HCT116 (cell line): ENCODE results near the gene UNC93B1. TPM values are rescaled to one million over a fixed set of nuclear protein-coding genes. Genes with fewer than 3 reads are reported as not detected.

ENCODE experiments used
- ATAC-seq: fragments of 200-7000 bp; cut with Tn5 transposase; 2 replicates; pipeline ENCODE4 v1.9.1; 2020; ENCODE audit warnings: mild to moderate bottlenecking, moderate library complexity
- BruUV-seq: library from RNA; stranded (reverse); fragments of 400-500 nt; replicated peaks from 2 replicates; lab custom pipeline; 2021; lab: Mats Ljungman, UMichigan
- CTCF ChIA-PET: fragments of 300-600 bp; sonication (Branson Sonifier 250); formaldehyde crosslinking; loops from one replicate; lab custom pipeline; 2021; ENCODE audit warnings: antibody characterized with exemption; lab: Charles Lee
- POLR2A ChIA-PET: fragments of 300-600, 350-600 bp; sonication (Branson Sonifier 250); formaldehyde crosslinking; loops from one replicate; lab custom pipeline; 2021; ENCODE audit warnings: antibody characterized with exemption; lab: Charles Lee
- RAD21 ChIA-PET, 2 experiments: fragments of 300-600 bp; sonication (Branson Sonifier 250); formaldehyde crosslinking; loops; one replicate each; lab custom pipeline; 2023; ENCODE audit warnings: low total read pairs in 2 of 2; ENCODE audit not compliant: uncharacterized antibody in 2 of 2, unreplicated experiment in 2 of 2, low non-redundant PET in 1 of 2; lab: Charles Lee
- DNase-seq: peaks from one replicate; pipeline ENCODE4 v3.0.0-alpha.2; 2010; ENCODE audit warnings: low read depth, low spot score
- H2AFZ ChIP-seq: fragments of 200-600 bp; shearing (Covaris generic), sonication (generic); 2 replicates; pipeline ENCODE4 v1.6.1; 2017; ENCODE audit warnings: low read depth, mixed run types, mixed read lengths, antibody characterized with exemption, low read length; ENCODE audit not compliant: poor library complexity, severe bottlenecking
- H3K27ac ChIP-seq: 2 replicates; pipeline ENCODE4 v1.5.1; 2012; ENCODE audit warnings: low read depth, low read length
- H3K27me3 ChIP-seq: fragments of 200-600 bp; sonication (generic); 2 replicates; pipeline ENCODE4 v1.6.1; 2016; ENCODE audit warnings: mixed run types, low read length, mixed read lengths; ENCODE audit not compliant: insufficient read depth
- H3K36me3 ChIP-seq, 2 experiments: fragments of 200-500 bp in 1 of 2; fragments of 200-600 bp in 1 of 2; sonication (Bioruptor generic) in 1 of 2; sonication (generic) in 1 of 2; 2 replicates each; pipeline versions ENCODE4 v1.5.1 to v1.6.1; 2014 to 2016; ENCODE audit warnings: low read length in 2 of 2, inconsistent platforms in 1 of 2, mixed read lengths in 1 of 2, mixed run types in 1 of 2; ENCODE audit not compliant: insufficient read depth in 2 of 2, control insufficient read depth in 1 of 2
- H3K4me1 ChIP-seq, 2 experiments: fragments of 200-600 bp in 1 of 2; sonication (generic) in 1 of 2; 2 replicates each; pipeline versions ENCODE4 v1.5.1 to v1.6.1; 2012 to 2017; ENCODE audit warnings: low read length in 2 of 2, inconsistent platforms in 1 of 2, mild to moderate bottlenecking in 1 of 2, mixed read lengths in 1 of 2, mixed run types in 1 of 2, moderate library complexity in 1 of 2; ENCODE audit not compliant: insufficient read depth in 2 of 2, control insufficient read depth in 1 of 2
- H3K4me2 ChIP-seq: fragments of 200-600 bp; sonication (generic); 2 replicates; pipeline ENCODE4 v1.6.1; 2017; ENCODE audit warnings: mixed run types, low read length, mixed read lengths
- H3K4me3 ChIP-seq, 2 experiments: fragments of 200-600 bp in 1 of 2; sonication (generic) in 1 of 2; replicated peaks in 1 of 2; 2 replicates each; pipeline ENCODE4 v1.5.1; 2011 to 2016; ENCODE audit warnings: low read length in 2 of 2, control low read depth in 1 of 2, low read depth in 1 of 2, mild to moderate bottlenecking in 1 of 2, mixed read lengths in 1 of 2, mixed run types in 1 of 2
- H3K79me2 ChIP-seq: fragments of 200-600 bp; sonication (generic); 2 replicates; pipeline ENCODE4 v1.6.1; 2017; ENCODE audit warnings: mild to moderate bottlenecking, mixed run types, low read length, moderate library complexity, mixed read lengths; ENCODE audit not compliant: insufficient read depth
- H3K9ac ChIP-seq: fragments of 200-600 bp; sonication (generic); 2 replicates; pipeline ENCODE4 v1.6.1; 2016; ENCODE audit warnings: low read length, mixed read lengths
- H3K9me2 ChIP-seq: fragments of 200-600 bp; sonication (generic), shearing (Covaris generic); 2 replicates; pipeline ENCODE4 v1.6.1; 2017; ENCODE audit warnings: mixed run types, mild to moderate bottlenecking, moderate library complexity; ENCODE audit not compliant: insufficient read depth
- H3K9me3 ChIP-seq, 2 experiments: fragments of 200-500 bp in 1 of 2; fragments of 200-600 bp in 1 of 2; sonication (Bioruptor generic) in 1 of 2; sonication (generic) in 1 of 2; 2 replicates each; pipeline ENCODE4 v1.6.1; 2014 to 2017; ENCODE audit warnings: low read length in 2 of 2, mixed read lengths in 2 of 2, inconsistent platforms in 1 of 2, low read depth in 1 of 2, mild to moderate bottlenecking in 1 of 2, mixed run types in 1 of 2, moderate library complexity in 1 of 2; ENCODE audit not compliant: control insufficient read depth in 1 of 2, insufficient read depth in 1 of 2
- H4K20me1 ChIP-seq: fragments of 200-600 bp; sonication (generic), shearing (Covaris generic); 2 replicates; pipeline ENCODE4 v1.6.1; 2017; ENCODE audit warnings: mixed run types, mild to moderate bottlenecking, moderate library complexity; ENCODE audit not compliant: insufficient read depth
- CEBPB ChIP-seq: IDR thresholded peaks from 2 replicates; pipeline ENCODE4 v1.6.1; 2012; ENCODE audit warnings: low read depth
- CTCF ChIP-seq, 3 experiments: fragments of 200-600 bp in 1 of 3; sonication (generic) in 1 of 3; IDR thresholded peaks in 2 of 3; conservative IDR thresholded peaks in 1 of 3; 2 replicates each; pipeline ENCODE4 v1.5.1; 2012 to 2017; ENCODE audit warnings: low read depth in 2 of 3, low read length in 2 of 3, antibody characterized with exemption in 1 of 3, borderline replicate concordance in 1 of 3, control low read depth in 1 of 3, mild to moderate bottlenecking in 1 of 3, mixed read lengths in 1 of 3, mixed run types in 1 of 3, moderate library complexity in 1 of 3; ENCODE audit not compliant: insufficient read depth in 1 of 3
- EZH2phosphoT487 ChIP-seq: fragments of 200-600 bp; IDR thresholded peaks from 2 replicates; pipeline ENCODE4 v1.6.1; 2018; ENCODE audit warnings: antibody characterized with exemption, borderline replicate concordance
- MAX ChIP-seq: IDR thresholded peaks from 2 replicates; pipeline ENCODE4 v1.6.1; 2012
- REST ChIP-seq: IDR thresholded peaks from 2 replicates; pipeline ENCODE4 v1.6.1; 2012; ENCODE audit warnings: low read depth
- SIN3A ChIP-seq: IDR thresholded peaks from 2 replicates; pipeline ENCODE4 v1.6.1; 2012; ENCODE audit warnings: low read depth
- TCF7L2 ChIP-seq: IDR thresholded peaks from 2 replicates; pipeline ENCODE4 v1.7.0; 2011; ENCODE audit warnings: borderline replicate concordance, inconsistent platforms; ENCODE audit not compliant: insufficient read depth, insufficient read length; ENCODE audit errors: extremely low read depth
- ZBTB33 ChIP-seq: IDR thresholded peaks from 2 replicates; pipeline ENCODE4 v1.6.1; 2011; ENCODE audit warnings: mild to moderate bottlenecking, low read length, moderate library complexity; ENCODE audit not compliant: insufficient replicate concordance; ENCODE audit errors: extremely low read depth
- intact Hi-C: fragments of 100-400 bp; cut with micrococcal nuclease; formaldehyde crosslinking; loops from 2 replicates; pipeline ENCODE4 v1.10.0; 2022
- total RNA-seq: library from RNA; stranded (reverse); gene quantifications from one replicate; pipeline ENCODE4 v1.2.1, GENCODE V29; 2021; ENCODE audit not compliant: unreplicated experiment

The UNC93B1 gene
- total RNA-seq, 1 experiment from 2014 or later = 72.9 TPM

GRCh38 chr11:68041617-68042218, 37.8 kb upstream of the UNC93B1 start:
- Histone ChIP-seq H3K9me2 (no peaks in the 10 kb centered on the region), H2AFZ (no peak overlapping the region), H3K4me3 (no peak overlapping the region), H4K20me1 (no peaks in the 10 kb centered on the region), H3K27ac (no peak overlapping the region), H3K4me2 (no peak overlapping the region), H3K36me3 (peaks cover 0 to 6% of the 10 kb centered on the region in 2 experiments; a peak in 2 of 4 replicates), H3K9me3 (no peaks in the 10 kb centered on the region), H3K79me2 (peaks cover 21% of the 10 kb centered on the region), H3K4me1 (peaks cover 9 to 23% of the 10 kb centered on the region in 2 experiments; a peak in 3 of 4 replicates), H3K9ac (no peak overlapping the region), H3K27me3 (no peaks in the 10 kb centered on the region)
- ATAC-seq = no peak
- no TSS peak for BruUV-seq
- no peak for TF ChIP-seq TCF7L2
- TF ChIP-seq REST = no peak
- TF ChIP-seq ZBTB33 = no peak
- TF ChIP-seq SIN3A = no peak
- no peak for TF ChIP-seq CTCF (IDR thresholded peaks at IDR 0.05 in 2 of 3, conservative IDR thresholded peaks at IDR 0.05 in 1 of 3; ENCODE audit: borderline replicate concordance in 1 of 3, insufficient read depth in 1 of 3, low read depth in 2 of 3, low read length in 2 of 3)
- TF ChIP-seq MAX = no peak
- TF ChIP-seq CEBPB = no peak
- no peak for TF ChIP-seq EZH2phosphoT487
- ChIA-PET CTCF (no interaction called here), POLR2A (no interaction called here), RAD21 (interaction anchor here in 1 of 2 experiments (0.6 kb wide), 1 partner anchor 793 kb away, joined by 4 read pairs; no protein-coding TSS in a partner anchor)
- intact Hi-C loops = no loop called here
- no peak for DNase-seq
